ENCODE data around the gene CASKIN2.

CASKIN2 gene

GRCh38 chr17:75542728-75543336, 27.5 kb upstream of the CASKIN2 start:
- no peaks in the 10 kb centered on the region for H3K9me2 ChIP-seq (replicated peaks; ENCODE audit: control insufficient read depth, low read length)
- H3K27me3 ChIP-seq (ENCODE audit: control insufficient read depth, low read length): no peaks in the 10 kb centered on the region
- H3K9me3 ChIP-seq (ENCODE audit: control insufficient read depth, insufficient read depth, low read length): no peaks in the 10 kb centered on the region
- no peaks in the 10 kb centered on the region for H3F3A ChIP-seq (ENCODE audit: control insufficient read depth, insufficient read depth)
- H3K4me1 ChIP-seq (ENCODE audit: control insufficient read depth, low read length): no peaks in the 10 kb centered on the region
- TF ChIP-seq CTCF (IDR thresholded peaks at IDR 0.05; ENCODE audit: low read depth, low read length, poor library complexity, severe bottlenecking) (no peak), EZH2phosphoT487 (IDR thresholded peaks at IDR 0.05; ENCODE audit: borderline replicate concordance, low read length) (no peak)
- H3K27ac ChIP-seq (ENCODE audit: low read depth, low read length): no peak overlapping the region
- H3K4me3 ChIP-seq (ENCODE audit: low read length): no peak overlapping the region
- H3K4me2 ChIP-seq (ENCODE audit: low read length): no peak overlapping the region
- H3K79me2 ChIP-seq (ENCODE audit: control insufficient read depth, low read length): no peaks in the 10 kb centered on the region
- no peaks in the 10 kb centered on the region for H4K20me1 ChIP-seq (ENCODE audit: control insufficient read depth, insufficient read depth, low read depth, low read length)
- no peaks in the 10 kb centered on the region for H3K36me3 ChIP-seq (ENCODE audit: control insufficient read depth, low read length)

- Histone ChIP-seq H3K4me1 (ENCODE audit: control insufficient read depth, low read length) (no peaks in the 10 kb centered on the region), H3K4me3 (ENCODE audit: low read length) (no peak overlapping the region), H3K9me3 (ENCODE audit: control insufficient read depth, insufficient read depth, low read length) (no peaks in the 10 kb centered on the region), H3K79me2 (ENCODE audit: control insufficient read depth, low read length) (no peaks in the 10 kb centered on the region), H3K27me3 (ENCODE audit: control insufficient read depth, low read length) (no peaks in the 10 kb centered on the region), H3K27ac (ENCODE audit: low read depth, low read length) (no peak overlapping the region), H4K20me1 (ENCODE audit: control insufficient read depth, insufficient read depth, low read depth, low read length) (no peaks in the 10 kb centered on the region), H3F3A (ENCODE audit: control insufficient read depth, insufficient read depth) (no peaks in the 10 kb centered on the region), H3K4me2 (ENCODE audit: low read length) (no peak overlapping the region), H3K36me3 (ENCODE audit: control insufficient read depth, low read length) (no peaks in the 10 kb centered on the region), H3K9me2 (replicated peaks; ENCODE audit: control insufficient read depth, low read length) (no peaks in the 10 kb centered on the region)
- TF ChIP-seq CTCF (IDR thresholded peaks at IDR 0.05; ENCODE audit: low read depth, low read length, poor library complexity, severe bottlenecking): no peak
- TF ChIP-seq EZH2phosphoT487 (IDR thresholded peaks at IDR 0.05; ENCODE audit: borderline replicate concordance, low read length): no peak
These were observed 26.9 kb upstream of the CASKIN2 start for GRCh38 chr17:75542229-75542628.

- Histone ChIP-seq H3K27me3 (ENCODE audit: control insufficient read depth, low read length) (no peaks in the 10 kb centered on the region), H3K27ac (ENCODE audit: low read depth, low read length) (no peak overlapping the region), H4K20me1 (ENCODE audit: control insufficient read depth, insufficient read depth, low read depth, low read length) (no peaks in the 10 kb centered on the region), H3K4me3 (ENCODE audit: low read length) (no peak overlapping the region), H3K36me3 (ENCODE audit: control insufficient read depth, low read length) (no peaks in the 10 kb centered on the region), H3K4me1 (ENCODE audit: control insufficient read depth, low read length) (no peaks in the 10 kb centered on the region), H3F3A (ENCODE audit: control insufficient read depth, insufficient read depth) (no peaks in the 10 kb centered on the region), H3K4me2 (ENCODE audit: low read length) (no peak overlapping the region), H3K79me2 (ENCODE audit: control insufficient read depth, low read length) (no peaks in the 10 kb centered on the region), H3K9me3 (ENCODE audit: control insufficient read depth, insufficient read depth, low read length) (no peaks in the 10 kb centered on the region), H3K9me2 (replicated peaks; ENCODE audit: control insufficient read depth, low read length) (no peaks in the 10 kb centered on the region)
- no peak for TF ChIP-seq EZH2phosphoT487 (IDR thresholded peaks at IDR 0.05; ENCODE audit: borderline replicate concordance, low read length)
- TF ChIP-seq CTCF (IDR thresholded peaks at IDR 0.05; ENCODE audit: low read depth, low read length, poor library complexity, severe bottlenecking): no peak
These were observed 25.7 kb upstream of the CASKIN2 start for GRCh38 chr17:75540923-75541503.
